ENCODE measurements around the gene LARGE1. TPM values are rescaled to one million over a fixed set of nuclear protein-coding genes. Genes with fewer than 3 reads are reported as not detected.

LARGE1 gene
- total and polyA plus RNA-seq, 9 of the 15 experiments (the other 6 are each of a cell fraction or from before 2014, with no cell fraction given) = 0.01 to 0.66 (median 0.14) TPM; not detected in 2

DNA sequence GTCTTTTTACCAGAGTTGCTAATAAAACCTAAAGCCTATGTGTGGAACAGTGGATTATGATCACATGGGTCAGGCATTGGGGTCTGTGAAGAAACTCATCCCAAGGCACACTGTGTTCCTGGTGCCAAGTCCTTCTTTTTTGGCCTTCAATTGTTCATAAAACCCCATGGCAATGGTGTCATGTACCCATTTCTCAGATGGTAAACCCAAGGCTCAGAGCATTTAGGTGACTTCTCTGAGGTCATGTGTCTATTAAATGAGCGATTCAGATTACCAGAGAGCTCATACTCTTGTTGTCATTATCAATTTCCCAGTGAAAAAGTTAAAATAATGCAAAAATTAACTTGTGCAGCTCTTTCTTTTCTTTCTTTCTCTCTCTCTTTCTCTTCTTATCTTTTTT lies 589.3 kb downstream of the LARGE1 start (continued):
- TF ChIP-seq ILK (tag; IDR thresholded peaks at IDR 0.05; ENCODE audit: borderline replicate concordance, low read depth) (no peak), ZNF764 (CRISPR knock-in tag; IDR thresholded peaks at IDR 0.05; ENCODE audit: low read depth) (no peak), ZNF696 (CRISPR knock-in tag; conservative IDR thresholded peaks at IDR 0.05) (no peak), ZKSCAN1 (IDR thresholded peaks at IDR 0.05; ENCODE audit: low read depth, low read length) (no peak)
- TF ChIP-seq, protein P1, sequence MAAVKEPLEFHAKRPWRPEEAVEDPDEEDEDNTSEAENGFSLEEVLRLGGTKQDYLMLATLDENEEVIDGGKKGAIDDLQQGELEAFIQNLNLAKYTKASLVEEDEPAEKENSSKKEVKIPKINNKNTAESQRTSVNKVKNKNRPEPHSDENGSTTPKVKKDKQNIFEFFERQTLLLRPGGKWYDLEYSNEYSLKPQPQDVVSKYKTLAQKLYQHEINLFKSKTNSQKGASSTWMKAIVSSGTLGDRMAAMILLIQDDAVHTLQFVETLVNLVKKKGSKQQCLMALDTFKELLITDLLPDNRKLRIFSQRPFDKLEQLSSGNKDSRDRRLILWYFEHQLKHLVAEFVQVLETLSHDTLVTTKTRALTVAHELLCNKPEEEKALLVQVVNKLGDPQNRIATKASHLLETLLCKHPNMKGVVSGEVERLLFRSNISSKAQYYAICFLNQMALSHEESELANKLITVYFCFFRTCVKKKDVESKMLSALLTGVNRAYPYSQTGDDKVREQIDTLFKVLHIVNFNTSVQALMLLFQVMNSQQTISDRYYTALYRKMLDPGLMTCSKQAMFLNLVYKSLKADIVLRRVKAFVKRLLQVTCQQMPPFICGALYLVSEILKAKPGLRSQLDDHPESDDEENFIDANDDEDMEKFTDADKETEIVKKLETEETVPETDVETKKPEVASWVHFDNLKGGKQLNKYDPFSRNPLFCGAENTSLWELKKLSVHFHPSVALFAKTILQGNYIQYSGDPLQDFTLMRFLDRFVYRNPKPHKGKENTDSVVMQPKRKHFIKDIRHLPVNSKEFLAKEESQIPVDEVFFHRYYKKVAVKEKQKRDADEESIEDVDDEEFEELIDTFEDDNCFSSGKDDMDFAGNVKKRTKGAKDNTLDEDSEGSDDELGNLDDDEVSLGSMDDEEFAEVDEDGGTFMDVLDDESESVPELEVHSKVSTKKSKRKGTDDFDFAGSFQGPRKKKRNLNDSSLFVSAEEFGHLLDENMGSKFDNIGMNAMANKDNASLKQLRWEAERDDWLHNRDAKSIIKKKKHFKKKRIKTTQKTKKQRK (IDR thresholded peaks at IDR 0.05; ENCODE audit: borderline replicate concordance, low read depth, low read length) = no peak
- TF ChIP-seq, protein P2, sequence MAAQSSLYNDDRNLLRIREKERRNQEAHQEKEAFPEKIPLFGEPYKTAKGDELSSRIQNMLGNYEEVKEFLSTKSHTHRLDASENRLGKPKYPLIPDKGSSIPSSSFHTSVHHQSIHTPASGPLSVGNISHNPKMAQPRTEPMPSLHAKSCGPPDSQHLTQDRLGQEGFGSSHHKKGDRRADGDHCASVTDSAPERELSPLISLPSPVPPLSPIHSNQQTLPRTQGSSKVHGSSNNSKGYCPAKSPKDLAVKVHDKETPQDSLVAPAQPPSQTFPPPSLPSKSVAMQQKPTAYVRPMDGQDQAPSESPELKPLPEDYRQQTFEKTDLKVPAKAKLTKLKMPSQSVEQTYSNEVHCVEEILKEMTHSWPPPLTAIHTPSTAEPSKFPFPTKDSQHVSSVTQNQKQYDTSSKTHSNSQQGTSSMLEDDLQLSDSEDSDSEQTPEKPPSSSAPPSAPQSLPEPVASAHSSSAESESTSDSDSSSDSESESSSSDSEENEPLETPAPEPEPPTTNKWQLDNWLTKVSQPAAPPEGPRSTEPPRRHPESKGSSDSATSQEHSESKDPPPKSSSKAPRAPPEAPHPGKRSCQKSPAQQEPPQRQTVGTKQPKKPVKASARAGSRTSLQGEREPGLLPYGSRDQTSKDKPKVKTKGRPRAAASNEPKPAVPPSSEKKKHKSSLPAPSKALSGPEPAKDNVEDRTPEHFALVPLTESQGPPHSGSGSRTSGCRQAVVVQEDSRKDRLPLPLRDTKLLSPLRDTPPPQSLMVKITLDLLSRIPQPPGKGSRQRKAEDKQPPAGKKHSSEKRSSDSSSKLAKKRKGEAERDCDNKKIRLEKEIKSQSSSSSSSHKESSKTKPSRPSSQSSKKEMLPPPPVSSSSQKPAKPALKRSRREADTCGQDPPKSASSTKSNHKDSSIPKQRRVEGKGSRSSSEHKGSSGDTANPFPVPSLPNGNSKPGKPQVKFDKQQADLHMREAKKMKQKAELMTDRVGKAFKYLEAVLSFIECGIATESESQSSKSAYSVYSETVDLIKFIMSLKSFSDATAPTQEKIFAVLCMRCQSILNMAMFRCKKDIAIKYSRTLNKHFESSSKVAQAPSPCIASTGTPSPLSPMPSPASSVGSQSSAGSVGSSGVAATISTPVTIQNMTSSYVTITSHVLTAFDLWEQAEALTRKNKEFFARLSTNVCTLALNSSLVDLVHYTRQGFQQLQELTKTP (IDR thresholded peaks at IDR 0.05; ENCODE audit: low read depth in 1 of 2, partially characterized antibody in 2 of 2) = no peak

All from K562 (cell line).